Measurements from ENCODE around the gene IFT22. TPM values are rescaled to one million over a fixed set of nuclear protein-coding genes. Genes with fewer than 3 reads are reported as not detected.
"Not testable (repeated sequence)": the region's sequence is repeated elsewhere in the genome, so short reads cannot be mapped to it uniquely, and the experiment has no call there.

Gene IFT22
- total RNA-seq, 1 donor from 2014 or later = 37.3 TPM

DNA sequence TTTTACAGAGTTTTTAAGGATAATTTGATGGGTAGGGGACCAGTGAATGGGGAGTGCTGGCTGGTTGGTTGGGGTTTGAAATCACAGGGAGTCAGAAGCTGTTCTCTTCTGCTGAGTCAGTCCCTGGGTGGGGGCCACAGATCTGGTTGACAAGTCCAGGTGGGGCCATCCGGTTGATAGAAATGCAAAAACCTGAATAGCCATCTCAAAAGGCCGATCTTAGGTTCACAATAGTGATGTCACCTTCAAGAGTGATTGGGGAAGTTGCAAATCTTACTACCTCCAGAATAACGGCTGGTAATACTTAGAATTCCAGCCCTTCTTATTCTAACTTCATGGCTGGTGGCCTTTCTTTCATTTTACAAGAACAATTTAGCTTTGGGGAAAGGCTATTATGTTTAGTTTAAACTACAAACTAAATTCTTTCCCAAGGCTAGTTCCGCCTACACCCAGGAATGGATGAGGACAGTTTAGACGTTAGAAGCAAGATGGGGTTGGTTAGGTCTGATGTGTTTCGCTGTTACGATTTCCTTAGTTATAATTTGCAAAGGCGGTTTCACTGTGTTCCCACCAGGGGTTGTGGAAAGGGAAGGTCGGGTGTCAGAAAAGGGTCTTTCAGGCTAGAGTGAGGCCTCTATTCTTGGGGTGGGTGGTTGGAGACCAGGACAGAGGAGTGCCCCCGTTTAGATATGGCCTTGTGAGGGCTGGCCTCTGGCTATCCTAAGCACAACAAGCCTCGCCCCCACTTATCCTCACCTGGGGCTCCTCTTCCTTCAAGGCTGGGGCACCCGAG lies 27.4 kb downstream of the IFT22 start:
- H3K4me3 ChIP-seq (ENCODE audit: low read depth, low read length) = no peak overlapping the region
- peaks cover 20% of the 10 kb centered on the region for H3K27me3 ChIP-seq (ENCODE audit: control insufficient read depth, insufficient read depth, low read length)
- no peaks in the 10 kb centered on the region for H3K36me3 ChIP-seq (ENCODE audit: control insufficient read depth, insufficient read depth, low read length)
- TF ChIP-seq, protein P1, sequence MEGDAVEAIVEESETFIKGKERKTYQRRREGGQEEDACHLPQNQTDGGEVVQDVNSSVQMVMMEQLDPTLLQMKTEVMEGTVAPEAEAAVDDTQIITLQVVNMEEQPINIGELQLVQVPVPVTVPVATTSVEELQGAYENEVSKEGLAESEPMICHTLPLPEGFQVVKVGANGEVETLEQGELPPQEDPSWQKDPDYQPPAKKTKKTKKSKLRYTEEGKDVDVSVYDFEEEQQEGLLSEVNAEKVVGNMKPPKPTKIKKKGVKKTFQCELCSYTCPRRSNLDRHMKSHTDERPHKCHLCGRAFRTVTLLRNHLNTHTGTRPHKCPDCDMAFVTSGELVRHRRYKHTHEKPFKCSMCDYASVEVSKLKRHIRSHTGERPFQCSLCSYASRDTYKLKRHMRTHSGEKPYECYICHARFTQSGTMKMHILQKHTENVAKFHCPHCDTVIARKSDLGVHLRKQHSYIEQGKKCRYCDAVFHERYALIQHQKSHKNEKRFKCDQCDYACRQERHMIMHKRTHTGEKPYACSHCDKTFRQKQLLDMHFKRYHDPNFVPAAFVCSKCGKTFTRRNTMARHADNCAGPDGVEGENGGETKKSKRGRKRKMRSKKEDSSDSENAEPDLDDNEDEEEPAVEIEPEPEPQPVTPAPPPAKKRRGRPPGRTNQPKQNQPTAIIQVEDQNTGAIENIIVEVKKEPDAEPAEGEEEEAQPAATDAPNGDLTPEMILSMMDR (IDR thresholded peaks at IDR 0.05; ENCODE audit: insufficient read depth, low read length, poor library complexity, severe bottlenecking) = no peak
- DNase-seq (ENCODE audit: low read depth) = no peak

DNA sequence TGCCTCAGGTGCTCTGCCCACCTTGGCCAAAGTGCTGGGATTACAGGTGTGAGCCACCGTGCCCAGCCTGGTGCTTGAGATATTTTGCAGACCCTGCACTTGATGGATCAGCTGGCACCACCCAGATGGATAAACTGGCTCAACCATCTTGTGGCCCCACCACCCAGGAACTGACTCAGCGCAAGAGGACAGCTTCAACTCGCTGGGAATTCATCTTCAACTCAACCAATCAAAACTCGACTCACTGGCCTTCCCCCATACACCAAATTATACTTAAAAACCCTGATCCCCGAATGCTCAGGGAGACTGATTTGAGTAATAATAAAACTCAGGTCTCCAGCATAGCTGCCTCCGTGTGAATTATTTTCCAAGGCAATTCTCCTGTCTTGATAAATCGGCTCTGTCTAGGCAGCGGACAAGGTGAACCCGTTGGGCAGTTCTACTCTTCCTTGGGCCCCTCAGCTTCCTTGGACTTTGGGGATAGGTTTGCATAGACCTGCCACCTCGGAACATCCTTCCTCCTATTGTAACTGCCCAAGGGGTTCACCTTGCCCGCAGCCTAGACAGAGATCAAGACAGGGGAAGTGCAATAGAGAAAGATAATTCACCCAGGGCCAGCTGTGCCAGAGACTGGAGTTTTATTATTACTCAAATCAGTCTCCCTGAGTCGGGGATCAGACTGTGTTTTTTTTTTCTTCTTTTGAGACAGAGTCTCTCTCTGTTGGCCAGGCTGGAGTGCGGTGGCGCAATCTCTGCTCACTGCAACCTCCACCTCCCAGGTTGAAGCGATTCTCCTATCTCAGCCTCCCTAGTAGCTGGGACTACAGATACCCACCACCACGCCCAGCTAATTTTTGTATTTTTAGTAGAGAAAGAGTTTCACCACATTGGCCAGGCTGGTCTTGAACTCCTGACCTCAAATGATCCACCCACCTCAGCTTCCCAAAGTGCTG lies 28.3 kb downstream of the IFT22 start:
- H3K4me3 ChIP-seq (ENCODE audit: low read depth, low read length); H3K36me3 ChIP-seq (ENCODE audit: control insufficient read depth, insufficient read depth, low read length); DNase-seq (ENCODE audit: low read depth): not testable (repeated sequence)
- peaks cover 15% of the 10 kb centered on the region for H3K27me3 ChIP-seq (ENCODE audit: control insufficient read depth, insufficient read depth, low read length)

- H3K27me3 ChIP-seq (ENCODE audit: control insufficient read depth, insufficient read depth, low read length) = peaks cover 16% of the 10 kb centered on the region
- H3K36me3 ChIP-seq (ENCODE audit: control insufficient read depth, insufficient read depth, low read length); H3K4me3 ChIP-seq (ENCODE audit: low read depth, low read length); DNase-seq (ENCODE audit: low read depth): not testable (repeated sequence)
Observed at GRCh38 chr7:101292566-101292965, 29.0 kb downstream of the IFT22 start.

DNA sequence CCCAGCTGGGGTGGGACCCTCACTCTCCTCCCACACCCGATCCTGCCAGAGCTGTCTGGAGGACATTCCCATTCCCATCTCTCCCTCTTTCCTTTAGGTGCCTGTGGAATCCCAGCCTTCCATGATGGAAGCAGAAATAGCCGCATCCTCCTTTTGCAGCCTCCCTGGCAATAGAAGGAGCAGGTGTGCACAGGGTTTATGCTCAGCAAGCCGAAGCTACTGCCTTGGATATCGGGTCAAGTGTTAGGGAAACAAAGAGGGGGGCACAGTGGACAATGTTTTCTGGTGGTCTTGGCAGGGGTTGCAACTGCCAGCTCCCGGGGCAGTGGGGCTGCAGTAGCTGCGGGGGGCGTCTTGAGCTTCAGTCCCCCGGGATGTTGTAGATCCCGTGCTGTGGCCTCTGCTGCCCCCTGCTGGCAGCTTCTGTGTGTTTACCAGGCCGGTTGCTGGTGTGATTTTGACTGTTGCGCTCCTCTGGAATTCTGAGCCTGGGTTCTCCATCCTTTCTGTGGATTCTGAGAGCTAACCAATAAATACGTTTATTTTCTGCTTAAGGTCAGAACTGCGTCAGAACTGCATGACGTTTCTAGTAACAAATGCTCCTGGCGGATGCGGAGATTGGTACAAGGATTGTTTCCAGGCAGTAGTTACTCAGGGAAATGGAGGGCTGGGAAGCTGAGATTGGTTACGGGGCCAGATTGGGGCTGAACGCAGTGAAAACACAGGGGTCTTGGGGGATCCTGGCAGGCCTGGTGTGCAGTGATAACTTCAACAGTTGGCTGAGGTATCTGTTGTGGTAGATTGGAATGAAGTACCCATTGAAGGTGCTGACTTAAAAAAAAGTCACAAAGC lies 31.2 kb downstream of the IFT22 start:
- peaks cover 16% of the 10 kb centered on the region for H3K27me3 ChIP-seq (ENCODE audit: control insufficient read depth, insufficient read depth, low read length)
- H3K4me3 ChIP-seq (ENCODE audit: low read depth, low read length); DNase-seq (ENCODE audit: low read depth): not testable (repeated sequence)

GRCh38 chr7:101289687-101290086 lies 31.9 kb downstream of the IFT22 start:
- H3K4me3 ChIP-seq (ENCODE audit: low read depth, low read length); H3K36me3 ChIP-seq (ENCODE audit: control insufficient read depth, insufficient read depth, low read length); DNase-seq (ENCODE audit: low read depth): not testable (repeated sequence)
- H3K27me3 ChIP-seq (ENCODE audit: control insufficient read depth, insufficient read depth, low read length) = peaks cover 15% of the 10 kb centered on the region

More for the DNA sequence above, 31.2 kb downstream of the IFT22 start:
- not testable (repeated sequence) for H3K36me3 ChIP-seq (ENCODE audit: control insufficient read depth, insufficient read depth, low read length)
- TF ChIP-seq, protein P1 (IDR thresholded peaks at IDR 0.05; ENCODE audit: insufficient read depth, low read length, poor library complexity, severe bottlenecking) = peak; percentile 60

DNA sequence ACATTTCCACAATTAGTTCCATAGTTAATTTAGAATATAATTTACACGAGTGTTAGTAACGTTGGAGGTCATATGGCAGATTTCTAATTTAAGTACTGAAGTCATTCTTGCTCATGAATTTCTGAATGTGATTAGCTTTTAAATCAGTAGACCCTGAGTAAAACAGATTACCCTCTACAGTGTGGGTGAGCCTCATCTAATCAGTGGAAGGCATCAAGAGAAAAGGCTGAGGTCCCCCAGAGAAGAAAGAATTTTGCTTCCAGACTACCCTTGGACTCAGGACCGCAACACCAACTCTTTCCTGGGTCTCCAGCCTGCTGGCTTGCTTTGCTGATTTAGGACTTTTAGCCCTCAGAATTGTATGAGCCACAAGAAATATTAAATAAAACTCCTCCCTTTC lies 33.2 kb downstream of the IFT22 start:
- no peak for DNase-seq (ENCODE audit: low read depth)
- no peaks in the 10 kb centered on the region for H3K36me3 ChIP-seq (ENCODE audit: control insufficient read depth, insufficient read depth, low read length)
- peaks cover 13% of the 10 kb centered on the region for H3K27me3 ChIP-seq (ENCODE audit: control insufficient read depth, insufficient read depth, low read length)
- no peak overlapping the region for H3K4me3 ChIP-seq (ENCODE audit: low read depth, low read length)
- TF ChIP-seq, protein P1 (IDR thresholded peaks at IDR 0.05; ENCODE audit: insufficient read depth, low read length, poor library complexity, severe bottlenecking) = no peak
